ENCODE results near the gene RFFL.

DNA sequence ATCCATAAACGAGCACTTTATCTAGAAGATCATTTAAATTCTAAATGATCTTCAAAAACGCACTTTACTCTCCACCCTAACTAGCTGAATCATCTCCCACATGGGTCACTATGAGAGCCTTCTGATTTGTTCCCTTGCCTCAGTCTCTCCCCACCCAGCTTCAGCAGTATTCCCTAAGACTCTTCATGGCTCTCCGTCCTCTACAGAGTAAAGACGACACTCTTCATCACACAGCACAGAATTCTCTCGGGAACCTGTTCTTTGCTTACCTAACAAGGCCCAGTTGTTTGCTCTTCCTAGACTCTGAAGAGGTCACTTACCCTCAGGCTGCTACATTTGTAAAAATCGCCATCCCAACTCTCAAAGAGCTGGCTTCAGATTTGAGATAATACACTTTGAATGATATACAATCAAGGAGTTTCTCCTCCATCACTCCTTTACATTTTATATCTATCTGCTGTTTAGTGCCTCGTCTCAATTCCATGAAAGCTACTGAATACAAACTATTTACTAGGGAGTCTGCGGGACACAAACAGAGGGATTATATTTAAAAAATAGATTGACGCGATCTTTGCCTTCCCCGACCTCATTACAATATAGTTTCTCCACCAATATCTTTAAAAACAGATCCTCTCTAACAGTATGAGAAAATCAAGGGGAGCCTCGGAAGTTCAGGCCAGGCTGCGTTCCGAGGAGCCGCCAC, 83.7 kb downstream of the RFFL start:
- TF ChIP-seq, protein P1, sequence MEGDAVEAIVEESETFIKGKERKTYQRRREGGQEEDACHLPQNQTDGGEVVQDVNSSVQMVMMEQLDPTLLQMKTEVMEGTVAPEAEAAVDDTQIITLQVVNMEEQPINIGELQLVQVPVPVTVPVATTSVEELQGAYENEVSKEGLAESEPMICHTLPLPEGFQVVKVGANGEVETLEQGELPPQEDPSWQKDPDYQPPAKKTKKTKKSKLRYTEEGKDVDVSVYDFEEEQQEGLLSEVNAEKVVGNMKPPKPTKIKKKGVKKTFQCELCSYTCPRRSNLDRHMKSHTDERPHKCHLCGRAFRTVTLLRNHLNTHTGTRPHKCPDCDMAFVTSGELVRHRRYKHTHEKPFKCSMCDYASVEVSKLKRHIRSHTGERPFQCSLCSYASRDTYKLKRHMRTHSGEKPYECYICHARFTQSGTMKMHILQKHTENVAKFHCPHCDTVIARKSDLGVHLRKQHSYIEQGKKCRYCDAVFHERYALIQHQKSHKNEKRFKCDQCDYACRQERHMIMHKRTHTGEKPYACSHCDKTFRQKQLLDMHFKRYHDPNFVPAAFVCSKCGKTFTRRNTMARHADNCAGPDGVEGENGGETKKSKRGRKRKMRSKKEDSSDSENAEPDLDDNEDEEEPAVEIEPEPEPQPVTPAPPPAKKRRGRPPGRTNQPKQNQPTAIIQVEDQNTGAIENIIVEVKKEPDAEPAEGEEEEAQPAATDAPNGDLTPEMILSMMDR (conservative IDR thresholded peaks at IDR 0.05; ENCODE audit: low read depth, low read length), result no peak
- TF ChIP-seq SMC3 (IDR thresholded peaks at IDR 0.05; ENCODE audit: low read depth, low read length) (no peak), CEBPB (IDR thresholded peaks at IDR 0.05; ENCODE audit: low read depth, low read length) (no peak), POLR2A (IDR thresholded peaks at IDR 0.05; ENCODE audit: low read depth, low read length) (no peak), RFX5 (IDR thresholded peaks at IDR 0.05; ENCODE audit: low read depth, low read length) (no peak), MXI1 (IDR thresholded peaks at IDR 0.05; ENCODE audit: borderline replicate concordance, low read depth, low read length) (no peak), MAZ (IDR thresholded peaks at IDR 0.05; ENCODE audit: borderline replicate concordance, low read depth, low read length) (no peak), RAD21 (IDR thresholded peaks at IDR 0.05; ENCODE audit: low read length) (no peak), RCOR1 (IDR thresholded peaks at IDR 0.05; ENCODE audit: insufficient replicate concordance, low read length) (no peak), BHLHE40 (IDR thresholded peaks at IDR 0.05; ENCODE audit: low read depth, low read length) (no peak), MAFK (IDR thresholded peaks at IDR 0.05; ENCODE audit: low read depth, low read length) (no peak)
- TF ChIP-seq, protein P2, sequence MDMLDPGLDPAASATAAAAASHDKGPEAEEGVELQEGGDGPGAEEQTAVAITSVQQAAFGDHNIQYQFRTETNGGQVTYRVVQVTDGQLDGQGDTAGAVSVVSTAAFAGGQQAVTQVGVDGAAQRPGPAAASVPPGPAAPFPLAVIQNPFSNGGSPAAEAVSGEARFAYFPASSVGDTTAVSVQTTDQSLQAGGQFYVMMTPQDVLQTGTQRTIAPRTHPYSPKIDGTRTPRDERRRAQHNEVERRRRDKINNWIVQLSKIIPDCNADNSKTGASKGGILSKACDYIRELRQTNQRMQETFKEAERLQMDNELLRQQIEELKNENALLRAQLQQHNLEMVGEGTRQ (IDR thresholded peaks at IDR 0.05; ENCODE audit: low read depth, low read length), result no peak
